ENCODE results near the gene FUT7. TPM values are rescaled to one million over a fixed set of nuclear protein-coding genes. Genes with fewer than 3 reads are reported as not detected.

The FUT7 gene, protein sequence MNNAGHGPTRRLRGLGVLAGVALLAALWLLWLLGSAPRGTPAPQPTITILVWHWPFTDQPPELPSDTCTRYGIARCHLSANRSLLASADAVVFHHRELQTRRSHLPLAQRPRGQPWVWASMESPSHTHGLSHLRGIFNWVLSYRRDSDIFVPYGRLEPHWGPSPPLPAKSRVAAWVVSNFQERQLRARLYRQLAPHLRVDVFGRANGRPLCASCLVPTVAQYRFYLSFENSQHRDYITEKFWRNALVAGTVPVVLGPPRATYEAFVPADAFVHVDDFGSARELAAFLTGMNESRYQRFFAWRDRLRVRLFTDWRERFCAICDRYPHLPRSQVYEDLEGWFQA
- total RNA-seq, result not detected in 2 replicates

GRCh38 chr9:137031904-137032640 is at the start of gene FUT7:
FUT7 (minus strand) TSS chr9:137032088; CDS start chr9:137031991, 97 bp downstream.

DNA sequence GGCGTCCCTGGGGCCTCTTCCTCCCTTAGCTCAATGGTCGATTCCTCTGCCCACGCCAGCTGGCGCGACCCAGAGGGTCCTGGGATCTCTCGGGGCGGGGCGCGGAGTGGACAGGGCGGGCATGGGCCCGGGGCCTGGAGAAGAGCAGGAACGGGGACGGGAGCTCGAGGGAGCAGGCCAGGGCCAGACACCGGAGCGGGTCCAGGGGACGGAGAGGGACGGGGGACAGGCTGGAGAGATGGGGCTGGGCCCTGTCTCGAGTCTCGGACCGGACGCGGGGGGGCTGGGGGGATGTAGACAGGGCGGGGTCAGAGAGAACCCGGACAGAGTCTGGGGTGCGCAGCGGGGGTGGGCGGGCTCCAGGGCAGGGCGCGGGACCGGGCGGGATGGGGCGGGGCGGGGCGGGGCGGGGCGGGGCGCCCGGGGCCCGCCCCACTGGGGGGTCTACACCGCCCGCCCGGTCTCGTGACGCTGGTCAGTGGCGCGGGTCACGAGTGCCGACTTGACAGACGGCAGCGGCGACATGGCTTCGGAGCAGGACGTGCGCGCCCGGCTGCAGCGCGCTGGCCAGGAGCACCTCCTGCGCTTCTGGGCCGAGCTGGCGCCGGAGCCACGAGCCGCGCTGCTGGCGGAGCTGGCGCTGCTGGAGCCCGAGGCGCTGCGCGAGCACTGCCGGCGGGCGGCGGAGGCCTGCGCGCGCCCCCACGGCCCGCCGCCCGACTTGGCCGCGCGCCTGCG is 45.3 kb upstream of the FUT7 start, which contains the start of gene UAP1L1:
Gene UAP1L1 (plus strand): TSS at position 508 of the 738 bp plus-strand sequence. CDS start 16 bp downstream, at position 524.

GRCh38 chr9:137070201-137070905 is 38.5 kb upstream of the FUT7 start, which contains the start of gene SAPCD2:
SAPCD2 (minus strand) TSS chr9:137070557; CDS start chr9:137070460, 97 bp downstream.

GRCh38 chr9:137053944-137054931 is 22.4 kb upstream of the FUT7 start, which contains the start of gene ENTPD2:
ENTPD2 (minus strand) TSS chr9:137054061; CDS start chr9:137053997, 64 bp downstream.

GRCh38 chr9:137046088-137046787 is 14.3 kb upstream of the FUT7 start, which contains the start of gene NPDC1:
NPDC1 (minus strand) TSS chr9:137046177; CDS start chr9:137045989, 188 bp downstream.

GRCh38 chr9:137027369-137028262 is 4.3 kb downstream of the FUT7 start, which contains the start of gene ABCA2:
ABCA2 (minus strand) TSS chr9:137028237; CDS start chr9:137028140, 97 bp downstream.

GRCh38 chr9:136996361-136997292 is 35.3 kb downstream of the FUT7 start, which contains the start of gene CLIC3:
CLIC3 (minus strand) TSS chr9:136996568; CDS start chr9:136996543, 25 bp downstream.

DNA sequence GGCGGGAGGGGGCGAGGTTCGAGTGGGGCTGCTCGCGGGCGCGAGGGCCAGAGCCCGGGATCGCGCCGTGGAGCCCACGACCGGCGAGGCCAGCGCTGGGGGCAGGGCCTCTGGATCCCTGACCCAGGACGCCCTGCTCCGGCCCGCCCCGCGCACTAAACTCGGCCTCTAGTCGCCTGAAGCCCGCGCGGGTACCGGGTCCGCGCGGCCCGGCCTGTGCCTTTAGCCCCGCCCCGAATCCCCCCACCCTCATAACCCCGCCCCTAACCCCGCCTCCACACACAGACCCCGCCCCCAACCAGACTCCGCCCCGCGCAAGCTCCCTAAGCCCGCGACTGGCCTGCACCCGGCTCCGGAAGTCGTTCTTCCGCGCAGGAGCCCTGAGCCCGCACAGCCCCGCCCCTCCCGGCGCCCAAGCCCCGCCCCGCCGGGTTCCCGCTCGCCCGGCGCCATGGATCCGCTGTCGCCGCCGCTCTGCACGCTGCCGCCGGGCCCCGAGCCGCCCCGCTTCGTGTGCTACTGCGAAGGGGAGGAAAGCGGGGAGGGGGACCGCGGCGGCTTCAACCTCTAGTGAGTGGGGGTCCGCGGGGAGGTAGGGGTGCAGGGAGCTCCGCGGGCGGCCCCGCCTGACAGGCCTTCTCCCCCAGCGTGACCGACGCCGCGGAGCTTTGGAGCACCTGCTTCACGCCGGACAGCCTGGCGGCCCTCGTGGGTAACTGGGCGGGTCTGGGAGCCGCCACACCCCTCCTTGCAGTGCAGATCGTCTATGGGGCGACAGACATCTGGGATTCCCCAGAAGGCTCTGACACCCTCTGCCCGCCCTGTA is 39.7 kb downstream of the FUT7 start, which contains the start of gene PAXX:
Gene PAXX (plus strand): TSS at position 430 of the 826 bp plus-strand sequence. CDS start 22 bp downstream, at position 452.

DNA sequence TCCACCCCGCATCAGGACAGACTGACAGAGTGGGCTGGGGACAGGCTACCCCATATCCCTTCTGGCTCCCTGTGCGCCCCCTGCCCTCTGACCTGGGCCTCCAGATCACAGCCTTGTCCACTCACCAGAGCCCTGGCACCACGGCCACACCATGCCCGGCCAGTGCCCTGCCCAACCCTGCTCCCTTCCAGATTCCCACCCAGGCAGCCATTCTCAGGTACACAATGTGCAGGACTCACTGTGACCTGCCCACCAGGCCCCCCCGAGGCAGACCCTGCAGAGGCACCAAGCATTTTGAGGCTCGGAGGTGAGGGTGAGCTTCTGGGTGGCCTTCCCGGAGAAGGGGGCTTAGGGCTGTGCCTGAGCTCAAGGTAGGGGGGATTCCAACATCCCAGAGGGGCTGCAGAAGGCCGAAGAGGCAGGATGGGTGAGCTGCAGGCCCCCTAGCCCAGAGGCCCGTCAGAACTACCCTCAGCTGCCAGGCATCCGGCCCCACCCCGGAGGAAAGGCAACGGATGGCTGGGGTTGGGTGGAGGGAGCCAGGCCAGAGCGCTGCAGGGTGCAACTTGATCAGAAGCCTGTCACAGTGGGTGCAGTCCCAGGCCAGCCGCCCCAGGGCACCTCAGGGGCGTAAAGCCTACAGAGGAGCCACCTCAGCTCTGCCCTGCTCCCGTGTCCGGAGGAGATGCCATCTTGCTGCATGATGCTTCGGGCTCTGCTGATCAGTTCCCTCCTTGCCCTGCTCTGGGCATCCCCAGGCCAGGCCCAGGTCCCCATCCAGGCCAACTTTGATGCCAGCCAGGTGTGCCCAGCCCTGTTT is 49.4 kb downstream of the FUT7 start, which contains the start of gene LCNL1:
Gene LCNL1 (plus strand): TSS at position 762 of the 820 bp plus-strand sequence. CDS start 594 bp downstream, outside the sequence.

Other genes with a start within 250 kb of the FUT7 start
- 163 and 200 TPM in 2 replicates for gene TMEM141, start 240.7 kb downstream of the FUT7 start, total RNA-seq
- 0.42 TPM in 1 of 2 replicates, not detected in the other for gene CCDC183, start 235.8 kb downstream of the FUT7 start, total RNA-seq
- gene RABL6, start 224.1 kb downstream of the FUT7 start, total RNA-seq, result 86.5 and 106 TPM in 2 replicates
- 1.8 and 2.0 TPM in 2 replicates for gene AJM1, start 189.6 kb downstream of the FUT7 start, total RNA-seq
- 109 and 144 TPM in 2 replicates for gene PHPT1, start 182.7 kb downstream of the FUT7 start, total RNA-seq
- 0.74 and 1.4 TPM in 2 replicates for gene MAMDC4, start 179.7 kb downstream of the FUT7 start, total RNA-seq
- 341 and 351 TPM in 2 replicates for gene EDF1, start 165.8 kb downstream of the FUT7 start, total RNA-seq
- 11.5 and 16.3 TPM in 2 replicates for gene TRAF2, start 145.6 kb downstream of the FUT7 start, total RNA-seq
- gene FBXW5, start 87.3 kb downstream of the FUT7 start, total RNA-seq, result 147 and 164 TPM in 2 replicates
- not detected in 2 replicates for gene C8G, start 86.8 kb downstream of the FUT7 start, total RNA-seq
- not detected in 2 replicates for gene LCN12, start 79.8 kb downstream of the FUT7 start, total RNA-seq
- not detected in 2 replicates for gene PTGDS, start 54.6 kb downstream of the FUT7 start, total RNA-seq
- gene LCNL1, start 49.1 kb downstream of the FUT7 start, total RNA-seq, result not detected in 2 replicates
- 50.9 and 69.2 TPM in 2 replicates for gene PAXX, start 39.7 kb downstream of the FUT7 start, total RNA-seq
- gene CLIC3, start 35.5 kb downstream of the FUT7 start, total RNA-seq, result 179 and 203 TPM in 2 replicates
- gene ABCA2, start 3.9 kb downstream of the FUT7 start, total RNA-seq, result 11.9 and 15.6 TPM in 2 replicates
- gene NPDC1, start 14.1 kb upstream of the FUT7 start, total RNA-seq, result 36.7 and 39.0 TPM in 2 replicates
- 1.1 and 1.4 TPM in 2 replicates for gene ENTPD2, start 22.0 kb upstream of the FUT7 start, total RNA-seq
- gene SAPCD2, start 38.5 kb upstream of the FUT7 start, total RNA-seq, result 31.6 and 31.9 TPM in 2 replicates
- 2.7 and 4.0 TPM in 2 replicates for gene UAP1L1, start 45.4 kb upstream of the FUT7 start, total RNA-seq
- 59.0 and 62.8 TPM in 2 replicates for gene MAN1B1, start 54.9 kb upstream of the FUT7 start, total RNA-seq
- gene DPP7, start 82.6 kb upstream of the FUT7 start, total RNA-seq, result 52.1 and 52.4 TPM in 2 replicates
- 0.14 and 0.42 TPM in 2 replicates for gene GRIN1, start 107.1 kb upstream of the FUT7 start, total RNA-seq
- 0.35 and 0.70 TPM in 2 replicates for gene LRRC26, start 138.0 kb upstream of the FUT7 start, total RNA-seq
- not detected in 2 replicates for gene TMEM210, start 140.0 kb upstream of the FUT7 start, total RNA-seq
- gene ANAPC2, start 156.5 kb upstream of the FUT7 start, total RNA-seq, result 14.7 and 15.9 TPM in 2 replicates
- 119 and 122 TPM in 2 replicates for gene SSNA1, start 156.6 kb upstream of the FUT7 start, total RNA-seq
- gene TPRN, start 168.7 kb upstream of the FUT7 start, total RNA-seq, result 11.4 and 12.5 TPM in 2 replicates
- 38.4 and 43.2 TPM in 2 replicates for gene TMEM203, start 173.6 kb upstream of the FUT7 start, total RNA-seq
- gene NDOR1, start 173.6 kb upstream of the FUT7 start, total RNA-seq, result 9.2 and 12.6 TPM in 2 replicates
- gene RNF208, start 190.2 kb upstream of the FUT7 start, total RNA-seq, result 0.70 and 1.5 TPM in 2 replicates
- gene CYSRT1, start 193.1 kb upstream of the FUT7 start, total RNA-seq, result 17.3 and 19.3 TPM in 2 replicates
- 0.35 and 0.70 TPM in 2 replicates for gene RNF224, start 195.4 kb upstream of the FUT7 start, total RNA-seq
- 0.14 TPM in 1 of 2 replicates, not detected in the other for gene SLC34A3, start 198.8 kb upstream of the FUT7 start, total RNA-seq
- gene TUBB4B, start 209.2 kb upstream of the FUT7 start, total RNA-seq, result 738 and 813 TPM in 2 replicates
- not detected in 2 replicates for gene STPG3, start 219.2 kb upstream of the FUT7 start, total RNA-seq
- 47.5 and 54.2 TPM in 2 replicates for gene NELFB, start 223.2 kb upstream of the FUT7 start, total RNA-seq
- 44.0 and 48.1 TPM in 2 replicates for gene TOR4A, start 245.6 kb upstream of the FUT7 start, total RNA-seq

Data from airway epithelial cell (primary cell).